ENCODE data around the gene PCLO.

DNA sequence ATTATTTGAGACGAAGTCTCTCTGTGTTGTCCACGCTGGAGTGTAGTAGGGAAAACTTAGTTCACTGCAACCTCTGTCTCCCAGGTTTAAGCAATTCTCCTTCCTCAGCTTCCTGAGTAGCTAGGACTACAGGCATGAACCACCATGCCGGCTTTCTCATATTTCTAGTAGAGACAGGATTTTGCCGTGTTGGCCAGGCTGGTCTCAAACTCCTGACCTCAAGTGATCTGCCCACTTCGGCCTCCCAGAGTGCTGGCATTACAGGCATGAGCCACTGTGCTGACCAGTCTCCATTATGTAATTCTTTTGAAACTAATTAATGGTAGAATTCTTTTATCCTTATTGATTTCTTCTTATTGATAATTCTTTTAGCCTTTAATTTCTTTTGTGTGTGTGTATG is 32.5 kb downstream of the PCLO start:
- TF ChIP-seq GATA3 (IDR thresholded peaks at IDR 0.05; ENCODE audit: low read depth, low read length) (no peak), GATA2 (IDR thresholded peaks at IDR 0.05; ENCODE audit: low read depth, low read length) (no peak)

Measured in SH-SY5Y (cell line).